Uterus (tissue), 2 donors: Measurements from ENCODE around the gene FAM47E.

ENCODE experiments used
- CTCF ChIP-seq, 4 experiments: fragments of 200-600 bp in 2 of 4; fragments of 450-650 bp in 2 of 4; sonication (generic) in 2 of 4; IDR thresholded peaks; one replicate each; pipeline ENCODE4 v1.5.1; 2016 to 2019; ENCODE audit warnings: antibody characterized with exemption in 4 of 4, mild to moderate bottlenecking in 2 of 4, moderate library complexity in 1 of 4
- POLR2A ChIP-seq, 2 donors: fragments of 450-650 bp; IDR thresholded peaks; one replicate each; pipeline ENCODE4 v1.6.1; 2016; ENCODE audit warnings: antibody characterized with exemption in 2 of 2, mild to moderate bottlenecking in 1 of 2, moderate library complexity in 1 of 2

- TF ChIP-seq CTCF (IDR thresholded peaks at IDR 0.05) (no peak), POLR2A (IDR thresholded peaks at IDR 0.05) (no peak)
Observed at GRCh38 chr4:76211769-76212708, 39.5 kb upstream of the FAM47E start.
